ENCODE results near the gene ARHGEF19. TPM values are rescaled to one million over a fixed set of nuclear protein-coding genes. Genes with fewer than 3 reads are reported as not detected.

Gene ARHGEF19
- total RNA-seq, 1 experiment from 2014 or later: 3.8 TPM

DNA sequence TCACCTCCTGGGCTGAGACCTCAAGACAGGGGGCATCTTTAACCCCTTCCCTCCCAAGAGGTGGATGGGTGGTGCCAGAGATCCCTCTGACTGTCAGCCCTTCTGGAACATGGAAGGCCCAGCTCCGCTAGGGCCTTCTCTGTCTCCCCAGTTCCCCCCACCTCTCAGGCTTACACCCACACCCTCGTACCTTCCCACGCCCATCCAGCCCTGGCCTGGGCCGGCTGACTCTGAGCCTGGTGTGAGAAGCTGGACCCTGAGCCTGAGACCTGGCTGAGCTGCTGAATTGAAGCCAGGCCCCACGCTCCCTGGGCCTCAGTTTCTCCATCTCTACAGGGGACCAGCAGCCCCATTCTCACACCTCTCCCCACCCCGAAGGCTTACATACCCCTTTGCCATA is 61.9 kb downstream of the ARHGEF19 start:
- Histone ChIP-seq H3K27ac (no peak overlapping the region), H3K36me3 (peaks cover 91% of the 10 kb centered on the region)

DNA sequence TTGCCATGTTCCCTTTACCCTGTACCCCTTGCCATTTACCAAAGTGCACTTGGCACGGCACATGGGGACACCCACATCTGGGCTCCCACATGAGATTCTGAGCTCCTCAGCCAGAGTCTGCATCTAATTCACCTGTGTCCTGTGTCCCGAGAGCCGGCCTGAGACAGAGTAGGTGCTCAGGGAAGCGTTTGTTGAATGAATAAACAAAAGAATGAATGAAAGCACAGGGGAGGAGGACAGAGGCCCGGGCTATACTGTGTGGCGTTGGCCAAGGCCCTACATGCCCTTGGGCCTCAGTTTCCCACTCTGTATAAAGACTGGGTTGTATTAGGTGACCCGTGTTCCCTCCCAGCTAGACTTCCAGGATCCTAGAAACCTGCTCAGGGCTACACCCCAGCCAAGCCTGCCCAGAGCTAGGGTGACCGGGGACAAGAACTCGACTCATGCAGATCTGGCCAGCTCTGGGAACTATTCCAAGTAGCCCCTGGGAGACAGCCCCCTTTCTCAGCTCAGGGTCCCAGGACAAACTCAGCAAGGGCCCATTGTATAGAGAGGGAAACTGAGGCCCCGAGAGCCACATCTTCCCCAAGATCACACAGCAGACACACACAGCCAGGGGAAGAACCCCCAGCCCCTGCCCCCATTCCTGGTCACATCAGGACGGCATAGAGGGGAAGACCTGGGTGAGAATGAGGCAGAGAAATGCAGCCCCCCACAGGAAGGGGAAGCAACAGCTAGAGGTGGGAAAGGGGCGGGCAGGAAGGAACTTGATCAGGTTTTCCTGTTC is 62.6 kb downstream of the ARHGEF19 start:
- Histone ChIP-seq H3K9me3 (replicated peaks) (no peaks in the 10 kb centered on the region), H3K27ac (no peak overlapping the region), H3K4me3 (no peak overlapping the region), H3K36me3 (peaks cover 95% of the 10 kb centered on the region), H3K4me1 (replicated peaks) (peaks cover 83% of the 10 kb centered on the region), H3K27me3 (replicated peaks) (no peaks in the 10 kb centered on the region)
- no peak for DNase-seq (ENCODE audit: low read depth in 1 of 2, low spot score in 2 of 2)

More for the DNA sequence above, 61.9 kb downstream of the ARHGEF19 start:
- DNase-seq (ENCODE audit: low read depth in 1 of 2, low spot score in 2 of 2): no peak
- Histone ChIP-seq H3K4me3 (no peak overlapping the region), H3K4me1 (replicated peaks) (peaks cover 76% of the 10 kb centered on the region), H3K9me3 (replicated peaks) (no peaks in the 10 kb centered on the region), H3K27me3 (replicated peaks) (no peaks in the 10 kb centered on the region)

DNA sequence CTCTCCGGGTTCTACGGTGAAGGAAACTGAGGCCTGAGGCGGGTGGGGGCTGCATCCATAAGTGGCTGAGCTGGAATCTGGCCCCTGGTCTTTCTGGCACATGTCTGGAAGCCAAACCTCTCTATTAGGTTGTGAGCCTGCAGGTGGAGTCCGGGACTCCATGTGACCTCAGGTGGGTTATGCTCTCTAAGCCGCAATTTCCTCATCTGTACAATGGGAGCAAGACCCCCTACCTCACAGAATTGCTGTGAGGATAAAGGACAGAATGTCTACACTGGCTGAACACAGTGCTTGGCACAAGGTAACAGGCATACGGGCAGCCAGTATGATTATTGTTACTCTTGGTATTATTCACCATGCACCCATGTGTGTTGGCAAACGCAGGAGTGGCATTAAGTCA is 63.3 kb downstream of the ARHGEF19 start:
- no peak for DNase-seq (ENCODE audit: low read depth in 1 of 2, low spot score in 2 of 2)
- Histone ChIP-seq H3K9me3 (replicated peaks) (no peaks in the 10 kb centered on the region), H3K4me1 (replicated peaks) (peaks cover 87% of the 10 kb centered on the region), H3K36me3 (peaks cover 96% of the 10 kb centered on the region), H3K27me3 (replicated peaks) (no peaks in the 10 kb centered on the region), H3K27ac (no peak overlapping the region), H3K4me3 (no peak overlapping the region)

DNA sequence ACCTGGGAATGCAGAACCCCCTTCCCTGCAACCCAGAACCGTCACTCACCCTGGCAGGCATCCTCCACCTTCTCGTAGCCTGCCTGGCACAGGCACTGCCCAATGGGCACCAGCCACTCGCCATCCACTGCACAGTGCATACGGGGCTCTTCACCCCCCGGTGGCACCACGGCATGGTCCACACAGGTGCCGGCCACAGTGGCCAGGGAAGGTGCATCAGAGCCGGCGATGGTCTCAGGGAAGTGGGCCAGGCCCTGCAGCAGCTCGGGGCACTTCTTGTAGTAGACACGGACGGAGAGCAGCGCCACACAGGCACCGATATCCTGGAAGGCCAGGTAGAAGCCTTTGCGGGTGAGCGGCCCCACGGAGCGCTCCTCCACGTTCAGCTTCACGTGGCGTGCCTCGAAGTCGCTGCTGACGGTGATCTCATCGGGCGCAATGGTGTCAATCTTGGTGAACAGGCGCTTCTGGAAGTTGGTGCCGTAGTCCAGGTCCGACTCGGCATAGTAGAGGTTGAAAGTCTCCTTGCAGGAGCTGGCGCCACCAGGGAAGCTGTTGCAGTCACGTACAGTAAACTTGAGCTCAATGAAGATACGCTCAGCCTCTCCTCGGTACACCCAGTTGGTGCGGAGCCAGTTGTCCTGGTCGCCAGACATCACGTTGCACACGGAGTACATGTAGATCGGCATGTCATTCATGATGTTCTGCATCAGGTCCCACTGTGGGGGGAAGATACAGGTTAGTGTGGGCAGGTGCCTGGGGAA is 63.9 kb downstream of the ARHGEF19 start:
- H3K9me3 ChIP-seq (replicated peaks): no peaks in the 10 kb centered on the region
- no peaks in the 10 kb centered on the region for H3K27me3 ChIP-seq (replicated peaks)
- H3K36me3 ChIP-seq: peaks cover 96% of the 10 kb centered on the region
- peaks cover 87% of the 10 kb centered on the region for H3K4me1 ChIP-seq (replicated peaks)
- no peak overlapping the region for H3K27ac ChIP-seq
- no peak overlapping the region for H3K4me3 ChIP-seq
- DNase-seq (ENCODE audit: low read depth in 1 of 2, low spot score in 2 of 2): no peak

Other genes with a start within 250 kb of the ARHGEF19 start
- 26.6 and 33.6 TPM in 2 replicates for gene ZBTB17, start 236.6 kb downstream of the ARHGEF19 start, total RNA-seq (2014; rRNA removed; shearing (Covaris generic))
- gene SRARP, start 208.4 kb downstream of the ARHGEF19 start, total RNA-seq (2014; rRNA removed; shearing (Covaris generic)): not detected in 2 replicates
- gene HSPB7, start 194.6 kb downstream of the ARHGEF19 start, total RNA-seq (2014; rRNA removed; shearing (Covaris generic)): not detected in 2 replicates
- gene CLCNKA, start 190.6 kb downstream of the ARHGEF19 start, total RNA-seq (2014; rRNA removed; shearing (Covaris generic)): not detected in 2 replicates
- not detected in 2 replicates for gene CLCNKB, start 168.9 kb downstream of the ARHGEF19 start, total RNA-seq (2014; rRNA removed; shearing (Covaris generic))
- 0.11 TPM in 1 of 2 replicates, not detected in the other for gene FAM131C, start 139.0 kb downstream of the ARHGEF19 start, total RNA-seq (2014; rRNA removed; shearing (Covaris generic))
- 44.0 and 51.0 TPM in 2 replicates for gene EPHA2, start 56.6 kb downstream of the ARHGEF19 start, total RNA-seq (2014; rRNA removed; shearing (Covaris generic))
- 2.2 and 14.8 TPM in 2 replicates for gene CPLANE2, start 24.5 kb upstream of the ARHGEF19 start, total RNA-seq (2014; rRNA removed; shearing (Covaris generic))
- 8.3 and 20.0 TPM in 2 replicates for gene FBXO42, start 139.8 kb upstream of the ARHGEF19 start, total RNA-seq (2014; rRNA removed; shearing (Covaris generic))
- 97.4 and 141 TPM in 2 replicates for gene SZRD1, start 154.6 kb upstream of the ARHGEF19 start, total RNA-seq (2014; rRNA removed; shearing (Covaris generic))
- not detected in 2 replicates for gene SPATA21, start 224.8 kb upstream of the ARHGEF19 start, total RNA-seq (2014; rRNA removed; shearing (Covaris generic))
- gene NECAP2, start 228.1 kb upstream of the ARHGEF19 start, total RNA-seq (2014; rRNA removed; shearing (Covaris generic)): 129 and 138 TPM in 2 replicates

Measured in SJSA1 (cell line).